Fibroblast of skin of back (primary cell): ENCODE data around the gene TGM2.
A peak's percentile ranks its signal among the peaks of the same experiment; 100 is the strongest.
"Not testable (repeated sequence)": the region's sequence is repeated elsewhere in the genome, so short reads cannot be mapped to it uniquely, and the experiment has no call there.

Experiments
- DNase-seq: peaks from one replicate; pipeline ENCODE4 v3.0.0-alpha.2; 2013

The TGM2 gene

GRCh38 chr20:38113401-38114325 is 51.4 kb downstream of the TGM2 start:
- DNase-seq: peak; percentile 35

DNA sequence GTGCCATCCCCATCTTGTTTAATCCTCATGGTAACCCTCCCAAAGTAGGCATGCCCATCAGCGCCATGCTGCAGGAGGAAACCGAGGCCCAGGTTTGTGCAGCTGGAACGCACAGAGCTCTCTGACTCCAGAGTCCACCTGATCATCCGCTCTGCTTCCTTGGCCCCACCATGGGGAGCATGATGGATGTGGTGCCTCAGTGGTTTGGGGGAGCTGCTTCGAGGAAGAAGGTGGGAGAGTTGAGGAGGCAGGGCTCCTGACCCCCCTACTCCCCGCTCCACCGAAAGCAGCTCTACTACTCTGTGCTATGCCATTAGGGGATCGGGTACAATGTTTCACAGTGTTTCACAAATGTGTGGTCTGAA is 52.2 kb downstream of the TGM2 start:
- DNase-seq: no peak

DNA sequence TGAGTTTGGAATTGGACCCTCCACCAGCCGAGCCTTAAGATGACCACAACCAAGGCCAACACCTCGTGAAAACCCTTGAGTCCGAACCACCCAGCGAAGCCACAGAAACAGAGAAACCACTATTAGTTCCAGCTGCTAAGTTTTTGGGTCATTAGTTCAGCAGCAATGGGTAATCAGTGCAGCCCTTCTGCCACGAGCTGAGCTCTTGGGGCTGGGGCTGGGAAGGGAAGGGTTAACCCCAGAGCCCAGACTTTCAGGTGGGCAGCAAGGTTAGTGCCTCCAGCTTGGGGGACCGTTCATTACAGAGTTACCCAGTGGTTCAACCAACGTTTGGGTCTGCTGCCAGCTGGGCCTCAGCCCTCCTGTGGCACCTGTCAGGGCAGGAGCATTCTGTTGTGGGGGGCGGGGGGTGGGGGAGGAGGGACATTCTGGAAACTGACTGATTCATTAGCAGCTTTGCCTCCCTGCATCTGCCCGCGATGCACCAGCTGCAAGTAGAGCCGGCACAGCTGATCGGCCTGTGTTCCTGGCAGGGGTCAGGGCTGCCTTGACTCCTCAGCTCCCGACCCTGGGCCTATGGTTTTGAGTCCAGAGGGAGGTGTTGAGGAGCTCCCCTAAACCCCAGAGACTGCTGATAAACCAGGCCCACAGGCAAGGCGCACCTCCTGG is 52.7 kb downstream of the TGM2 start:
- DNase-seq: no peak

DNA sequence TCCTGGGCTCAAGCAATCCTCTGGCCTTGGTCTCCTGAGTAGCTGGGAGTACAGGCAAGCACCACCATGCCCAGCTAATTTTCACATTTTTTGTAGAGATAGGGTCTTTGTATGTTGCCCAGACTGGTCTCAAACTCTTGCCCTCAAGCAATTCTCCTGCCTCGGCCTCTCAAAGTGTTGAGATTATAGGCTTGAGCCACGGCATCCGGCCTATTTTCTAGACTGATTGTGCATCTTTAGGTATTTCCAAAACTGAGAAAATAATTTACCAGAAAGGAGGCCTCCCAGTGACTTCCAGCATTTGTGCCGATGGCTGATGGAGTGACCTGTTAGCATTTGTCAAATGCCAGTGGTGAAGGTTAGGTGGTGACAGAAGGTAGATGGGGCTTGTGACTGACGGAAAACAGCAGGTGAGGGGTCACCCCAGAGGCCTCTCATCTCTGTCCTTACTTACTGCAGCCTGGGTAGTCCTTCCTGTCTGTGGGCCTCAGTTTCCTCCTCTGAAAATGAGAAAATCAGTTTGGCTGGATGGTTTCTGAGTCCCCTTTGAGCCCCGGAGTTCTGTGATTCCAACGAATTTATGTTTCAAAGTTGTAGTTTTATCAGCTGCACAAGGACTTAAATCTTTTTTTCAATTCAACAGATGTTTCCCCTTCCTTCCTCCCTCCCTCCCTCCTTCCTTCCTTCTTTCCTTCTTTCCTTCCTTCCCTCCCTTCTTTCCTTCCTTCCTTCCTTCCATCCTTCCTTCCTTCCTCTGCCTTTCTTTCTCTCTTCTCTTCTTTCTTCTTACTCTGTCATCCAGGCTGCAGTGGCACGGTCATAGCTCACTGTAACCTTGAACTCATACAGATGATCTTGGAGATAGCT is 53.5 kb downstream of the TGM2 start:
- no peak for DNase-seq

GRCh38 chr20:38110525-38111178 is 54.4 kb downstream of the TGM2 start:
- DNase-seq: no peak

DNA sequence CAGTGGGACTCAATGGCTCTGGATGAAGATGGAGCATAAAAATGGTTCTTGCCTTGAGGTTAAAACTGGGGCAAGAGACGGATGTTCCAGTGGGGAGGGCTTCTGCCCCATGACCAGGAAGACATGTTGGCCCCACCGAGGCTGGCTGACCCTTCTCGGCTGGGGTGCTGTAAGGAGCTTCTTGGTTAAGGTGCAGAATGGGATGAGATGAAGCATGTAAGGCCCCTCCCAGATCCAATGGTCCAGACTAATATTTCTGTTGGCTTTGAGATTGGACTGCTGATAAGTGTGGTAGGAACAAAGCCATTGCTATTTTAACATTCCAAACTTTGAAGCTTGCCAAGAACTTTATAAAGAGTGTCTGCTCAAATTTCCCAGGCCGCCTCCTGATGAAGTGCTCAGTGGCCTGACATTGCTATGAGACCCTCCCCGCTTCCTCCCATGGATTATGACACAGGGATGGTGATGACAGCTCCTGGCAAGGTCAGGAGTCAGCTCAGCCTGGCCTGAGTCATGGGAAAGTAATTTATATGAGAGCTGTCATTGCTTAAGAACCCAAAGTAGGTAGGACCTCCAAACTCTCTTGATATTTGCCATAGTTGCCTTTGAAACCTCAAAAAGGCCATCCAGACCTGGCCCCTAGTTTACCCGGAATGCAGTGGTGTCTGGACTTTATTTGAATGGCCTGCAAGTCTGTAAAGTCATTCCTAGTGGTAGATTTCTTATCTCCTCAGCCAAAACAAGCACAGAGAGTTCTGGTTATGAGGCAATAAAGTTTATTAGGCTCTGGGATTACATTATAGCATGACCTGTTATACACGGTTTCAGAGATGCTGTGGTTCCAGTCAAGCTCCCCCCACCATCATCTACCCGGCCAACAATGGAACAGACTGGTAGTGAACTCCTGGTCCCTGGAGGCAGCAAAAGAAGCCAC is 55.2 kb downstream of the TGM2 start:
- peak; percentile 98 for DNase-seq

GRCh38 chr20:38108986-38109541 is 56.0 kb downstream of the TGM2 start:
- no peak for DNase-seq

DNA sequence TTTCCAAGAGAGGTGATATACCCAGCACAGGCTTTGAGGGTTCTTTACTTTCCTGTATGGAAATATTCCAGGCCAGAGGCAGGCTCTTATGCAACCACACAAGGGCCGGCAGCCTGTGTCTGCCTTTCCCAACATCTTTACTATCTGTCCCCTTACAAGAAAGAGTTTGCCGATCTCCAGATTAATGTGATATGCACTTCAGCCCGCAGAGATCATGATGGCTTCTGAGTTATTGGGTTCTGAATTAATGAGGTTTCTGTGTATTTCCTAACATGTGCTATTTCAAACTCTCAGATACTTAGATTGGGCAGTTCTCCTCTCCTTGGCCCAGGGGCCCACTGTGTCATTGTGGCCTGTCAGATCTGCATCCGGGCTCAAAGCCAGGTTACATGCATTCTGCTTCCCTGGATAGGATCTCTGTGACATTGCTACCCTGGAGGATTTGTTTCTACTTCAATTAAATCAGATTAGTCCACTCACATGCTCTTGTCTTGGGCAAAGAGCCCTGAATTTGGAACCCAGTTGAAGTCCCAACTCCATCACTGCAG is 56.6 kb downstream of the TGM2 start:
- DNase-seq: no peak

DNA sequence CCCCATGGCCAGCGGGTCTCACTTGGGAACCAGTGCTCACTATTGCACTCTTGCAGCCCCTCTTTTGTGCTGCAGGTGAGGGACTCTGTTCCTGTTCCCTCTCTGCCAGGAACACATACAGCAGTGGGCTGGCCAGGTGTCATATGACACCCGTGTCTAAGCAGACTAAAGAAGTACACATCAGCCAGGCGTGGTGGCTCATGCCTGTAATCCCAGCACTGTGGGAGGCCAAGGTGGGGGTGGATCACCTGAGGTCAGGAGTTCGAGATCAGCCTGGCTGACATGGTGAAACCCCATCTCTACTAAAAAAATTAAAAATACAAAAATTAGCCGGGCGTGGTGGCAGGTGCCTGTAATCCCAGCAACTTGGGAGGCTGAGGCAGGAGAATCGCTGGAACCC is 57.2 kb downstream of the TGM2 start:
- DNase-seq: not testable (repeated sequence)

- DNase-seq: not testable (repeated sequence)
Measured at GRCh38 chr20:38107386-38107785, 57.7 kb downstream of the TGM2 start.

DNA sequence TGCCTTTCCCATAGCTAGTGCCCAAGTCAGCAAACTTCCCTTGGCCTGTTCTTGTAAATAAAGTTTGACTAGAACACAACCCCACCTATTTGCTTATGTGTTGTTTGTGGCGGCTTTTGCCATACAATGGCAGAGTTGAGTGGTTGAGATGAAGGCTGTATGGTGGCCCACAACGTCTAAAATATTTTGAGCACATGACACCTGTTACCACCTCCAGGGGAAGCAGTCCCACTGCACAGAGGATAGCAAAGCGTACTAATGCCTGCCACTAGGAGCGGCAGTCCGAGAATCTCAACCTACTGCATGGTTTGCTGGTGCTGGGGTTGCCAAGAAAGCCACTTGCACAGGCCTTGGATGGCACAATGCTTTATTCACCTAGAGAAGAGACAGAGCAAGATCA is 58.6 kb downstream of the TGM2 start:
- DNase-seq: no peak

GRCh38 chr20:38104285-38104684 is 60.8 kb downstream of the TGM2 start:
- DNase-seq: no peak

DNA sequence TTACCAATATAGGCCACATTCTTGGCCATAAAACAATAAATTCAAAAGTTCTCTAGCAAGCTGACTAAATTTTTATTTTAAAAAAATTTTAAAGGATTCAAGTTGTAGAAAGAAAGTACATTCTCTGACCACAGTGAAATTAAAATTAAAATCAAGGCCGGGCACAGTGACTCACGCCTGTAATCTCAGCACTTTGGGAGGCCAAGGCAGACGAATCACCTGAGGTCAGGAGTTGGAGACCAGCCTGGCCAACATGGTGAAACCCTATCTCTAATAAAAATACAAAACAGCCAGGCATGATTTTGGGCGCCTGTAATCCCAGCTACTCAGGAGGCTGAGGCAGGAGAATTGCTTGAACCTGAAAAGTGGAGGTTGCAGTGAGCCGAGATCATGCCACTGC is 62.9 kb downstream of the TGM2 start:
- DNase-seq: not testable (repeated sequence)

- DNase-seq: no peak
Measured at GRCh38 chr20:38098952-38099351, 66.1 kb downstream of the TGM2 start.

- DNase-seq: no peak
Measured at GRCh38 chr20:38095017-38095686, 69.9 kb downstream of the TGM2 start.

DNA sequence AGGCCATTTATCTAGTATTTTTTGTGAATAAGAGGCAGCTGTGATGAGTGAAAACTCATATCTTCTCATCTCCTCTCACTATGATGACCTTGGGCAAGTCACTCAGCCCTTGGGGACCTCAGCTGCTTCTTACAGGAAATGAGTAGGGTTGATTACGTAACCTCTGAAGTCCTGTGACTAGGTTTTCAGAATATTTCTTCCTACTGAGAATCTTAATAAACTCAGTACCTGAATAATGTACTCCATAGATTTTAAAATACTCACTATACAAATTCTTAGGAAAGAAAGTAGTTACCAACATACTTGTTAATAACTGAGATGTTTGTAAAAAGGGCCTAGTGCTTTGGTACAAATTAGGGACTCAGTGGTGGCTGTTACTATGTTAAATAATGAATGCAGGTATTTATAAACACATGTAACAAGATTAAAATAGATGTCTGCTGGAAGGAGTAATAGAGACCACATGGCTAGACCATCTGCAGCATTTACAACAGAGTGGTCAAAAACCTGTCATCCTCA is 70.6 kb downstream of the TGM2 start:
- DNase-seq: peak; percentile 82

GRCh38 chr20:38093641-38094077 is 71.4 kb downstream of the TGM2 start:
- DNase-seq: no peak

DNA sequence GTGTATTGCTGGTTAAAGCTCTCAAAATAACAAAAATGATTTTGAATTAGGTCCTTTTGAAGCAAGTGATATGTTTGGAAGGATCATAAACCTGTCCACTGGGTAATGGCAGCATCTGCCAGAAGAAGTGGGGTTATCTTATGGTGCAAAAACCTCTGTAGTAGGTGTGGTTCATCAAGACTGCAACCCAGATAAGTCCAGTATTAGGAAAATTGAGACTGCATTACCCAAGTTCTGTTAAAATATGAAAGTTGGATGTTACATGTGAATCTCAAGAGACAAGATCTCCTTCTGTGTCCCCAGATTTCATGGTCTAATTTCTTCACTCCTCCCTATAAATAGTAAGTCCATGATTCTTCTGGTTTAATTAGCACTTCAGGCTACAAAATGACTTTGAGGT is 72.2 kb downstream of the TGM2 start:
- DNase-seq: no peak

GRCh38 chr20:38092260-38092857 is 72.7 kb downstream of the TGM2 start:
- DNase-seq: no peak
